Caco-2 (cell line): Measurements from ENCODE around the gene HIPK2. TPM values are rescaled to one million over a fixed set of nuclear protein-coding genes. Genes with fewer than 3 reads are reported as not detected.

ENCODE experiments used
- BruUV-seq: library from RNA; stranded (reverse); fragments of 400-500 nt; replicated peaks from 2 replicates; lab custom pipeline; 2021; lab: Mats Ljungman, UMichigan
- CTCF ChIA-PET: fragments of 300-600 bp; sonication (Branson Sonifier 250); formaldehyde crosslinking; loops from one replicate; lab custom pipeline; 2022; ENCODE audit warnings: antibody characterized with exemption; lab: Charles Lee
- POLR2A ChIA-PET: fragments of 300-600 bp; sonication (Branson Sonifier 250); formaldehyde crosslinking; loops from one replicate; lab custom pipeline; 2022; ENCODE audit warnings: antibody characterized with exemption; lab: Charles Lee
- DNase-seq, 2 experiments: peaks; one replicate each; pipeline versions ENCODE4 v3.0.0 to v3.0.0-alpha.2; 2020 to 2022
- H3K27me3 ChIP-seq: replicated peaks from 2 replicates; pipeline ENCODE4 v1.6.0; 2011; ENCODE audit warnings: low read length; ENCODE audit not compliant: control insufficient read depth, insufficient read depth
- H3K36me3 ChIP-seq: 2 replicates; pipeline ENCODE4 v1.5.1; 2011; ENCODE audit warnings: low read length; ENCODE audit not compliant: control insufficient read depth, insufficient read depth
- H3K4me1 ChIP-seq: fragments of 250-450 bp; sonication (Bioruptor Pico); 2 replicates; pipeline ENCODE4 v1.5.1; 2020; ENCODE audit warnings: mild to moderate bottlenecking
- H3K4me3 ChIP-seq: 2 replicates; pipeline ENCODE4 v1.5.1; 2011; ENCODE audit warnings: low read depth, mild to moderate bottlenecking, control low read depth, low read length
- H3K9me3 ChIP-seq: fragments of 250-450 bp; sonication (Bioruptor Pico); 2 replicates; pipeline ENCODE4 v1.5.1; 2020; ENCODE audit warnings: mild to moderate bottlenecking, moderate library complexity
- H3K27ac Mint-ChIP-seq: one replicate; pipeline ENCODE4 v1.8.0; 2022; ENCODE audit warnings: mixed read lengths; ENCODE audit not compliant: unreplicated experiment
- H3K27me3 Mint-ChIP-seq: one replicate; pipeline ENCODE4 v1.8.0; 2022; ENCODE audit warnings: mixed read lengths; ENCODE audit not compliant: insufficient read depth, unreplicated experiment
- H3K36me3 Mint-ChIP-seq: one replicate; pipeline ENCODE4 v1.8.0; 2022; ENCODE audit warnings: mild to moderate bottlenecking, mixed read lengths; ENCODE audit not compliant: insufficient read depth, unreplicated experiment
- H3K4me1 Mint-ChIP-seq: one replicate; pipeline ENCODE4 v1.8.0; 2022; ENCODE audit warnings: low read depth, mixed read lengths; ENCODE audit not compliant: unreplicated experiment
- H3K4me3 Mint-ChIP-seq: one replicate; pipeline ENCODE4 v1.8.0; 2022; ENCODE audit warnings: mild to moderate bottlenecking, moderate library complexity, mixed read lengths; ENCODE audit not compliant: unreplicated experiment
- H3K9me3 Mint-ChIP-seq: one replicate; pipeline ENCODE4 v1.8.0; 2022; ENCODE audit warnings: mixed read lengths; ENCODE audit not compliant: unreplicated experiment
- intact Hi-C: fragments of 100-400 bp; cut with micrococcal nuclease; formaldehyde crosslinking; loops from one replicate; pipeline ENCODE4 v1.10.0; 2022; ENCODE audit not compliant: unreplicated experiment
- total RNA-seq: library from RNA; stranded (reverse); gene quantifications from 2 replicates; pipeline ENCODE4 v1.2.3, GENCODE V29; 2022
- TF ChIP-seq, protein P1 (sequence below), 2 experiments: fragments of 200-600 bp in 1 of 2; IDR thresholded peaks; 1 replicate in 1 of 2; 2 replicates in 1 of 2; pipeline versions ENCODE4 v1.5.1 to v1.8.0; 2011 to 2022; ENCODE audit warnings: antibody characterized with exemption in 1 of 2, control low read depth in 1 of 2, inconsistent platforms in 1 of 2, low read depth in 1 of 2, low read length in 1 of 2, mild to moderate bottlenecking in 1 of 2, moderate library complexity in 1 of 2; ENCODE audit not compliant: insufficient read depth in 1 of 2, severe bottlenecking in 1 of 2, unreplicated experiment in 1 of 2

Gene HIPK2
- total RNA-seq, 1 experiment from 2014 or later, result 42.8 TPM

DNA sequence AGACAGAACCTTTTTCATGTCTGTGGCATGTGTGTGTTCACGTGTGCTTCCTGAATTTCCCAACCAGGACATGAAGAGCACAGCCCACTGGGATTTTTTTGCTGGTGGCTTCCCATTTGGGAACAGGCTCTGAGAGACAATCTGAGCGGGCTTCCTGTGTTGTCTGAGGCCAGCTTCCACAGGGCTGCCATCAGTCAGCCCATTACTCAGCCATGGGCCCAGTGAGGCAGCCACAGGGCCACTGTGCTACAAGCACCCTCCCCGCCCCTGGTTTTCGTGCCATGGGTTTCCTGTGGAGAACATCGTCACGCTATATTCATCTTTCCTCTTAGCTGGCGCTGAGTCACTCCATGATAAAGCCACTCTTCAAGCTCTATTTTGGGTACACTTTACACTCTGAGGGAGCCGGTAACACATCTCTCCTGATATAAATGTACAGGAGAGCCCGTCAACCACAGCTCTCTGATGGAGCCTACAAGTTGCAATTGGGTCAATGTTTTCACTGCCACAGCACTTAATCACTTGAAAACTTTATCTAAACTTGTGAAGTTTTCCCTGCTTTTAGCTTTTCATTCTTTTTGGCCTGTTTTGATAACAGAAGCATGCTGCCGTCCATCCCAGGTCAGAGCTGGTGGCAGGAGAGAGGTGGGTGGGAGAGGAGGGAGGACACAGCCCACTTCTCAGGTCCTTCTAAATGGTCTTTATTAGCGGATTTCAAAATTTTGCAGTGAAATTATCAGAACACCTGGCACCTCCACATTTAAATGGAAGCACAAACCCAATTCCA is 96.9 kb downstream of the HIPK2 start:
- H3K27ac Mint-ChIP-seq, result peak overlapping the region; percentile 98
- POLR2A ChIA-PET, result interaction anchor here (0.6 kb wide), 1 partner anchor 34 kb away, joined by 3 read pairs; no protein-coding TSS in a partner anchor
- CTCF ChIA-PET, result no interaction called here
- no peaks in the 10 kb centered on the region for H3K27me3 Mint-ChIP-seq
- intact Hi-C loops, result loop anchor here (5.0 kb wide), 1 partner anchor 56 kb away; no protein-coding TSS in a partner anchor
- Histone ChIP-seq H3K9me3 (no peaks in the 10 kb centered on the region), H3K4me1 (peaks cover 66% of the 10 kb centered on the region), H3K4me3 (no peak overlapping the region), H3K36me3 (peaks cover 3% of the 10 kb centered on the region), H3K27me3 (no peaks in the 10 kb centered on the region)
- no TSS peak for BruUV-seq
- DNase-seq, result no peak
- peaks cover 12% of the 10 kb centered on the region for H3K36me3 Mint-ChIP-seq
- H3K4me1 Mint-ChIP-seq, result peaks cover 47% of the 10 kb centered on the region
- TF ChIP-seq, protein P1, sequence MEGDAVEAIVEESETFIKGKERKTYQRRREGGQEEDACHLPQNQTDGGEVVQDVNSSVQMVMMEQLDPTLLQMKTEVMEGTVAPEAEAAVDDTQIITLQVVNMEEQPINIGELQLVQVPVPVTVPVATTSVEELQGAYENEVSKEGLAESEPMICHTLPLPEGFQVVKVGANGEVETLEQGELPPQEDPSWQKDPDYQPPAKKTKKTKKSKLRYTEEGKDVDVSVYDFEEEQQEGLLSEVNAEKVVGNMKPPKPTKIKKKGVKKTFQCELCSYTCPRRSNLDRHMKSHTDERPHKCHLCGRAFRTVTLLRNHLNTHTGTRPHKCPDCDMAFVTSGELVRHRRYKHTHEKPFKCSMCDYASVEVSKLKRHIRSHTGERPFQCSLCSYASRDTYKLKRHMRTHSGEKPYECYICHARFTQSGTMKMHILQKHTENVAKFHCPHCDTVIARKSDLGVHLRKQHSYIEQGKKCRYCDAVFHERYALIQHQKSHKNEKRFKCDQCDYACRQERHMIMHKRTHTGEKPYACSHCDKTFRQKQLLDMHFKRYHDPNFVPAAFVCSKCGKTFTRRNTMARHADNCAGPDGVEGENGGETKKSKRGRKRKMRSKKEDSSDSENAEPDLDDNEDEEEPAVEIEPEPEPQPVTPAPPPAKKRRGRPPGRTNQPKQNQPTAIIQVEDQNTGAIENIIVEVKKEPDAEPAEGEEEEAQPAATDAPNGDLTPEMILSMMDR (IDR thresholded peaks at IDR 0.05; ENCODE audit: insufficient read depth in 1 of 2, low read depth in 1 of 2, low read length in 1 of 2, severe bottlenecking in 1 of 2, unreplicated experiment in 1 of 2), result no peak
- peak overlapping the region; percentile 69 for H3K4me3 Mint-ChIP-seq
- peaks cover 4% of the 10 kb centered on the region for H3K9me3 Mint-ChIP-seq

DNA sequence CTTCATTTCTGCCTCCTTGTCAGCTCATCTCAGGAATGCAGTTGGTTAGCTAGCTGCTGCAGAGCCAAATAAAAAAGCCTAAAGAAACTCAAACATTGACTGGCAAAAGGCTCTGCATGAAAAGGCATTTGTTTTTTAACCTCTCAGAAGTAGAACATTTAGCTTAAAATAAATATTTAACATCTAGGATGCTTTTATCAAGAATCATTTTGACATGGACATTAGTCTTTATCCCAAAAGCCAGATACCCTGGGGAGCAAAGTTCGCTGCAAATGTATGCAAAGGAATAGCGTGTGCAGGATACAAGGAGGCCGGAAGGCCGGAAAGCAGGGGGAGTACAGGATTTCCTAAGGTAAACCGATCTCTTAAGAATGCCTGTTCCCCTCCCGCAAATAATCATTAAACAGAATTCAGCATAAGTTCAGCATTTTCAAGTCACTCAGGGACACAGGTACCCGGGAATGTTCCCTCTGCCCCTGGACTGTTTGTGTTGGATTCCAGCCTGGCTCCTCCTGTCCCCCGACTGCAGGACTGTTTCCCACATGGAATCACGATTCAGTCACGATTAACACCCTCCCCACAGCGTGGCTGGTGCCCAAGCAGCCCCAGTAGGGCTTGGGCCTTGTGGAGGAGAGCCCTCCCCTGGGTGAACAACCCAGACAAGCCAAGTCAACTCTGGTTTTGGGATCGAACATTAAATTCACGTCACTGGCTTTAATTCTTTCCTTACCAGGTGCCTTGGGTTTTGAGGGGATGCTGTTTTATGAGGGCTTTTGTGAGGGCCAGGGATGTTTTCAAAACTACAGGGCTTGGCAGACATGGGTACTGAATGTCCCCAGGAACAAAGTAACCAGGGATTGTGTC is 97.8 kb downstream of the HIPK2 start:
- TF ChIP-seq, protein P1 (IDR thresholded peaks at IDR 0.05; ENCODE audit: insufficient read depth in 1 of 2, low read depth in 1 of 2, low read length in 1 of 2, severe bottlenecking in 1 of 2, unreplicated experiment in 1 of 2), result no peak
- Mint-ChIP-seq H3K4me3 (peak overlapping the region; percentile 69), H3K27ac (peak overlapping the region; percentile 98), H3K27me3 (no peaks in the 10 kb centered on the region), H3K9me3 (no peaks in the 10 kb centered on the region), H3K4me1 (peaks cover 56% of the 10 kb centered on the region), H3K36me3 (peaks cover 18% of the 10 kb centered on the region)
- Histone ChIP-seq H3K4me1 (peaks cover 68% of the 10 kb centered on the region), H3K27me3 (no peaks in the 10 kb centered on the region), H3K4me3 (no peak overlapping the region), H3K36me3 (no peaks in the 10 kb centered on the region), H3K9me3 (no peaks in the 10 kb centered on the region)
- peak; percentile 82 to 91 for DNase-seq
- BruUV-seq, result TSS peak; percentile 89
- CTCF ChIA-PET, result interaction anchor here (1.0 kb wide), 1 partner anchor 35 kb away, joined by 3 read pairs; no protein-coding TSS in a partner anchor
- intact Hi-C loops, result loop anchor here (2.0 to 5.0 kb wide), 2 partner anchors 57 to 97 kb away; partner anchors contain the start of gene HIPK2
- POLR2A ChIA-PET, result interaction anchor here (0.9 kb wide), 1 partner anchor 98 kb away, joined by 4 read pairs; the partner anchor contains the start of gene HIPK2

DNA sequence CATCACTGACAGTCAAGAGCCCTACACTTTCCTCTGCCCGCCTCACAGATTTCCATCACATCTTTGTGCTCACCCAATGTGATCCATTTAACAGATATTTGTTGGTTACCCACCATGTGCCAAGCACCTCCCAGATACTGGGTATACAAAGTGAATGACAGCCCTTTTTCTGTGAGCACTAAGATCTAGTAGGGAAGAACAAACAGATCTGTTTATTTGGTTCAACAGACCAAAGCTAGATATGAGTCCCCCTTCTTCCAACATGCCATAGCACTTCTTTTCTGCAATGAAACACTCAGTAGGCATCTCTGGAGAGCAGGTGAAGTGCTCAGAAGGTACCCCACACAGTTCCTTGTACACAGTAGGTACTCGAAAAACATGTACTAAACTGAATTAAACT is 101.4 kb downstream of the HIPK2 start:
- Mint-ChIP-seq H3K27me3 (no peaks in the 10 kb centered on the region), H3K27ac (no peak overlapping the region), H3K4me3 (no peak overlapping the region), H3K9me3 (no peaks in the 10 kb centered on the region), H3K4me1 (peaks cover 46% of the 10 kb centered on the region), H3K36me3 (peaks cover 19% of the 10 kb centered on the region)
- Histone ChIP-seq H3K27me3 (no peaks in the 10 kb centered on the region), H3K36me3 (no peaks in the 10 kb centered on the region), H3K4me1 (peaks cover 44% of the 10 kb centered on the region), H3K4me3 (no peak overlapping the region), H3K9me3 (no peaks in the 10 kb centered on the region)
- intact Hi-C loops, result no loop called here
- ChIA-PET CTCF (no interaction called here), POLR2A (no interaction called here)
- no TSS peak for BruUV-seq
- TF ChIP-seq, protein P1 (IDR thresholded peaks at IDR 0.05; ENCODE audit: insufficient read depth in 1 of 2, low read depth in 1 of 2, low read length in 1 of 2, severe bottlenecking in 1 of 2, unreplicated experiment in 1 of 2), result no peak
- DNase-seq, result no peak
